Subcutaneous abdominal adipose tissue (tissue), 5 donors: ENCODE measurements around the gene ARHGAP30.
"Not testable (repeated sequence)": the region's sequence is repeated elsewhere in the genome, so short reads cannot be mapped to it uniquely, and the experiment has no call there.

Experiments
- H3K27ac ChIP-seq: one replicate; pipeline ENCODE4 v1.7.0; 2013; ENCODE audit warnings: low read depth, mild to moderate bottlenecking, inconsistent platforms, low read length, moderate library complexity
- H3K27me3 ChIP-seq, 5 donors: one replicate each; pipeline ENCODE4 v1.7.0; 2013; ENCODE audit warnings: low read length in 5 of 5, inconsistent platforms in 1 of 5; ENCODE audit not compliant: control insufficient read depth in 5 of 5, insufficient read depth in 4 of 5
- H3K36me3 ChIP-seq, 5 donors: one replicate each; pipeline ENCODE4 v1.7.0; 2013; ENCODE audit warnings: low read length in 5 of 5; ENCODE audit not compliant: control insufficient read depth in 5 of 5, insufficient read depth in 5 of 5
- H3K4me1 ChIP-seq, 5 donors: one replicate each; pipeline ENCODE4 v1.7.0; 2013; ENCODE audit warnings: low read length in 5 of 5, mild to moderate bottlenecking in 3 of 5, moderate library complexity in 1 of 5; ENCODE audit not compliant: control insufficient read depth in 5 of 5, insufficient read depth in 5 of 5
- H3K4me3 ChIP-seq, 5 donors: one replicate each; pipeline ENCODE4 v1.7.0; 2013; ENCODE audit warnings: low read length in 5 of 5, low read depth in 1 of 5
- H3K9ac ChIP-seq, 5 donors: one replicate each; pipeline ENCODE4 v1.7.0; 2013; ENCODE audit warnings: low read length in 5 of 5, mild to moderate bottlenecking in 4 of 5, moderate library complexity in 3 of 5
- H3K9me3 ChIP-seq, 5 donors: one replicate each; pipeline ENCODE4 v1.7.0; 2013; ENCODE audit warnings: low read length in 5 of 5; ENCODE audit not compliant: control insufficient read depth in 5 of 5
- donor health status: healthy.
- donor health status: healthy.
- donor health status: healthy.
- donor health status: healthy.
- donor health status: healthy.

ARHGAP30 gene

DNA sequence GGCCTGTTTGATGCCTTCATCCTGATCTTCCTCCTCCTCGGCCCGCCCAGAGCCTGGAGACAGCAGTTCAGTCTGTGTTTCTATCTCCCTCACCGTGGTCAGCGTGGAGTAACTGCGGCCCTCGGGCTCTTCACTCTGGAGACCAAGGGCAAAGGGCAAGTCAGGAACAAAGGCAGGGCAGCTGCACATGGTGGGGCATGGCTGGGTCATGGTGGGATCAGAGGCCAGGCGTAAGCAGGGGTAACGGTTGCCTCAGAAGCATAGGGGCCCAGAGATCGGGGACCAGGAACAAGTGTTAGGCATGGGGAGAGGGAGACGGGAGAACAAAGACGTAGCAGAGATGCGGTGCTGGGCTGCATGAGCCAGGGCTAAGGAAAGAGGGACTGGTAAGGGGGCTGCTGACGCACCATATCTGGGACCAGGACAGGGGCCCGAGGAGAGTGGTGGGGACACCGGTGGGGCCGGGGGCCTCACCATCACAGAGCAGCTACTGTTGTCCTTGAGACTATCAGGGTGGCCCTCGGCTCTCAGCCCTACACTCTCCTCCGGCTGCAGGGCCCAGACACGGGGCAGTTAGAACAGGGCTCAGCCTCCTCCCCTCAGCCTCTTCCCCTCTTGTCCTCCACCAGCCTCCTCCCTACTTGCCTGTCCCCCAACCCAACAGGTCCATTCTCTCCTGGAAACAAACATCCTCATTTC is 3.2 kb upstream of the ARHGAP30 start:
- no peaks in the 10 kb centered on the region for H3K36me3 ChIP-seq
- no peaks in the 10 kb centered on the region for H3K9me3 ChIP-seq
- no peaks in the 10 kb centered on the region for H3K27me3 ChIP-seq
- no peak overlapping the region for H3K9ac ChIP-seq
- no peak overlapping the region for H3K4me3 ChIP-seq
- H3K27ac ChIP-seq, result no peak overlapping the region
- H3K4me1 ChIP-seq, result peaks cover 0 to 11% (median 8%) of the 10 kb centered on the region in 5 donors

DNA sequence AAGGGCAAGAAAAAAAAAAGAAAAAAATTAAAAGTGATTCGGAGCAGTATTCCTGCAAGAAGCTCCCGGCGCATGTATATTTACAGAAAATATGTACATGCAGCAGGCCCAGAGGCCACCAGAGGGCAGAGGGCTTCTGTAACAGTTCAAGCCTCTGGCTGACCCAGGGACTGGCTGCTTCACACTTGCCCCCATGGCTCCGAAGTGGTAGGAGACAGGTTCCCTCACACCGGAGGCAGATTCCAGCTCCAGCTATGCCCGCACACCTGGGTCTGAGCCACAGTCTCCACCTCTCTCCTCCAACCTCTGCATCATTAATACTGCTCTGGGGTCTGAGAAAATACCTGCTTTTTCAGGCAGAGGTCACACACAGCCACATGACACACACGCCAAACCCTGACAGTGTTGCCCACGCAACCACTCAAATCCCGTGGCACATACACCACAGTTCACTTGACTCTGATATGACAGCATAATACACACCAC is 2.2 kb upstream of the ARHGAP30 start:
- no peak overlapping the region for H3K4me3 ChIP-seq
- no peak overlapping the region for H3K27ac ChIP-seq
- no peak overlapping the region for H3K9ac ChIP-seq
- no peaks in the 10 kb centered on the region for H3K9me3 ChIP-seq
- H3K27me3 ChIP-seq, result no peaks in the 10 kb centered on the region
- H3K4me1 ChIP-seq, result peaks cover 0 to 16% (median 8%) of the 10 kb centered on the region in 5 donors
- no peaks in the 10 kb centered on the region for H3K36me3 ChIP-seq

DNA sequence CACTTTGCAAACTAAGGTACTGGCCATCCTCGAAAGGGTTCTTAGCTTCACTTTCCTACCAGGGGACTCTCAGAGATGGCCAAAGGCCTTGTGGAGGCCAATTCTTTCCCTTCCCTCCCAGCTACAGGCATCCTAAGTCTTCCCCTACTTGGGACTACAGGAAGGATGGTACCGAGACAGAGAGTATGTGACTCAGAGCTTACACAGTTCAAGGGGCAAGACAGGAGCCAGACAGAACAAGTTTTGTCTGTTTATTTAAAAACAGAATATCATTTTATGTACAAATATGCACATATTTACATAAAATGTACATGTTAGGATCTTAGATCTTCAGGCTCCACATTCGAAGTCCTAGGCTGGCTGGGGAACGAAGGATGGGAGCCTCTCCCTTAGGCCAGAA is 1.1 kb upstream of the ARHGAP30 start:
- Histone ChIP-seq H3K9ac (no peak overlapping the region), H3K4me1 (peaks cover 0 to 16% (median 8%) of the 10 kb centered on the region in 5 donors), H3K9me3 (no peaks in the 10 kb centered on the region), H3K27me3 (no peaks in the 10 kb centered on the region), H3K4me3 (no peak overlapping the region), H3K27ac (no peak overlapping the region), H3K36me3 (no peaks in the 10 kb centered on the region)

DNA sequence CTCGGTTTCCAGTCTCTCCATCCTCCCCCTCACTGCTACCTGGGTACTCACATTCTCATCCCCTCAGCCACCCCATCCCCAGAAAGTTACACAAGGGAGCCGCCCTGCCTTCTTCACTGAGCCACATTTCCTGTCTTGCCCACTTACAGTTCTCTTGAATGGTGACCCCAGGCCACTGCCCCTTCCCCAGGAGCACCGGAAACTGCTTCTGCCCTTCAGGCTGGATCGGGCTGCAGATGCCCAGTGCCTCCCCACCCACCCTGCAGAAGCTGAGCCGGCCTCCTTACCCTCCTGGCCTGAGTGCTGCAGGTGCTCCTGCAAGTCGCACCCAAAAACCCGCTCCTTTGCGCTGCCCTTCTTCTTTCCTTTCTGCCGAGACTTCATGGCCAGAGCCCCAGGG is 450 bp downstream of the ARHGAP30 start:
- Histone ChIP-seq H3K4me1 (peaks cover 0 to 16% (median 8%) of the 10 kb centered on the region in 5 donors), H3K9ac (peak overlapping the region in 4 of 5 donors; percentile 41 to 68 (median 62)), H3K27ac (peak overlapping the region; percentile 37), H3K4me3 (peak overlapping the region; percentile 45 to 73 (median 59)), H3K27me3 (no peaks in the 10 kb centered on the region), H3K36me3 (no peaks in the 10 kb centered on the region), H3K9me3 (no peaks in the 10 kb centered on the region)

DNA sequence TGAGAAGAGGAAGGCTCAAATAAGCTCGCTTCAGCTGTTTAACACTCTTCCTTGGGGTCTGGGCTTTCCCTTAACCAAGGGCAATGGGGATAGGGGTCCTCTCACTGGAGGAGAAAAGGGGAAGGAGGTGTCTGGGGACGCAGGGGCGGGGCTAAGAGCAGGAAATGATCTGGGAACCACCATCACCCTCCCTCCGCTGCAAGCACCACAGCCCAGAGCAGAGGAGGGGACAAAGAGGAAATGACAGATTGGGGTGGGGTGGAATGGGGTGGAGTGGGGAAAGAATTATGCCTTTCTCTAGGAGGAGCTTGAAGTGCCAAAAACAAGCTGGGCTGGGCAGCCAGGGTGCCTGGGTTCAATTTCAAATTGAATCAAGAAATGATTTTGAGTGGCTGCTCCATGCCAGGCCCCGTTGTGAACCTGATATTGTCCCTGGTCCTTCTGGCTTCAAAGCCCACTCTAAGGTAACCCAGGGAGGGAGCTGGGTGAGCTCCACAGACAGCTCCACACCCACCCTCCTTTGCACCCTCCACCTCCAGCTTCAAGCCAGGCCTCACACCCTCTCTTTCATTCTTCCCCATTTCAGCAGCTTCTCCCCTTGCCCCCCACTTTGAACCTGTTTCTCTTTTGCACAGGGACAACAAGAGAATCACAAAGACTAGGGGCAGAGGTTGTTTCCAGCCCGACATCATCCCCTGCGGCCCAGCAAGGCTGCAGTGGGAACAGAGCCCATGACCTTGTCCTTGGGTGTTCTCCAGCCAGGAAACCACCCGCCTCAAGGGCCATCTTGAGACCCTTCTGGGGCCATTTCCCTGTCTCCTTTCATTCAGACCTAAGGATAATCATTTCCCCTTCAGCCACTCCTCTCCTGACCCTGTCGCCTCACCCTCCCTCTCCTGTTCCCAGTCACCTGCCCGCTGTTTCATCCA is 1.1 kb downstream of the ARHGAP30 start:
- Histone ChIP-seq H3K27ac (peak overlapping the region; percentile 37), H3K4me3 (peak overlapping the region; percentile 45 to 73 (median 59)), H3K9me3 (no peaks in the 10 kb centered on the region)

DNA sequence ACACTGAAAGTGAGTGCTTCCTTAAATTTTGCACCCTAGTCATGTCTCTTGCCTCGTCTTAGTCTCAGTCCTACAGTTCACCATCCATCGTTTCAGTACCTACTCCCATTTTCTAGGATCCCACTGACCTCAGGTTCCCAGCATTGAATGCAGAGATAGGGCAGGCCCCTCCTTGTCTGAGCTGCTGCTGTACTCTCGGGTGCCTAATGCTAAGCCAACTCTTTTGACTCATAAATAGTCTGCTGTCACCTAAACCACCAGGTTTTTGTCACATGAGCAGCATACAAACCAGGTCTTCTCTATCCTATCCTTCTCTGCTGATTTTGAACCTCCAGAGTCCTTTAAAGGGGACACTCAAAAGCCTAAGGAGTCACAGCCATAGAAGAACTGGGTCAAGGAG is 3.0 kb downstream of the ARHGAP30 start:
- Histone ChIP-seq H3K9ac (no peak overlapping the region), H3K4me1 (peaks cover 0 to 16% (median 4%) of the 10 kb centered on the region in 5 donors), H3K27ac (no peak overlapping the region), H3K36me3 (no peaks in the 10 kb centered on the region), H3K27me3 (no peaks in the 10 kb centered on the region), H3K4me3 (no peak overlapping the region), H3K9me3 (no peaks in the 10 kb centered on the region)

More for the DNA sequence above, 1.1 kb downstream of the ARHGAP30 start:
- peak overlapping the region in 4 of 5 donors; percentile 41 to 68 (median 62) for H3K9ac ChIP-seq
- peaks cover 0 to 16% (median 8%) of the 10 kb centered on the region in 5 donors for H3K4me1 ChIP-seq
- no peaks in the 10 kb centered on the region for H3K36me3 ChIP-seq
- no peaks in the 10 kb centered on the region for H3K27me3 ChIP-seq

DNA sequence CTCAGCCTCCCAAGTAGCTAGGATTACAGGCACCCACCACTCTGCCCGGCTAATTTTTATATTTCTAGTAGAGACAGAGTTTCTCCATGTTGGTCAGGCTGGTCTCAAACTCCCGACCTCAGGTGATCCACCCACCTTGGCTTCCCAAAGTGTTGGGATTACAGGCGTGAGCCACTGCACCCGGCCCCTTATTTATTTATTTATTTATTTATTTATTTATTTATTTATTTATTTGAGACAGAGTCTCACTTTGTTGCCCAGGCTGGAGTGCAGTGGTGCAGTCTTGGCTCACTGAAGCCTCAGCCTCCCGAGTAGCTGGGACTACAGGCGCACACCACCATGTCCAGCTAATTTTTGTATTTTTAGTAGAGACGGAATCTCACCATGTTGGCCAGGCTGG is 4.0 kb downstream of the ARHGAP30 start:
- H3K4me1 ChIP-seq, result peaks cover 0 to 16% (median 4%) of the 10 kb centered on the region in 5 donors
- H3K9me3 ChIP-seq, H3K4me3 ChIP-seq, H3K27ac ChIP-seq, H3K36me3 ChIP-seq, H3K9ac ChIP-seq, H3K27me3 ChIP-seq: not testable (repeated sequence)

DNA sequence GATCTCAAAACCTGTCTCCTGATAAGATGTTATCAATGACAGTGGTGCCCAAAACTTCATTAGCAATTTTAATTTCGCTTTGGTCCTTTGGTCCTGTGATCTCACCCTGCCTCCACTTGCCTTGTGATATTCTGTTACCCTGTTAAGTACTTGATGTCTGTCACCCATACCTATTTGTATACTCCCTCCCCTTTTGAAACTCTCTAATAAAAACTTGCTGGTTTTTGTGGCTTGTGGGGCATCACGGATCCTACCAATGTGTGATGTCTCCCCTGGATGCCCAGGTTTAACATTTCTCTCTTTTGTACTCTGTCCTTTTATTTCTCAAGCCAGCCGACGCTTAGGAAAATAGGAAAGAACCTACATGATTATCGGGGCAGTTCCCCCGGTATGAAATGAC is 5.8 kb downstream of the ARHGAP30 start:
- not testable (repeated sequence) for H3K9me3 ChIP-seq, H3K4me3 ChIP-seq, H3K27me3 ChIP-seq, H3K27ac ChIP-seq, H3K36me3 ChIP-seq, H3K9ac ChIP-seq, H3K4me1 ChIP-seq

DNA sequence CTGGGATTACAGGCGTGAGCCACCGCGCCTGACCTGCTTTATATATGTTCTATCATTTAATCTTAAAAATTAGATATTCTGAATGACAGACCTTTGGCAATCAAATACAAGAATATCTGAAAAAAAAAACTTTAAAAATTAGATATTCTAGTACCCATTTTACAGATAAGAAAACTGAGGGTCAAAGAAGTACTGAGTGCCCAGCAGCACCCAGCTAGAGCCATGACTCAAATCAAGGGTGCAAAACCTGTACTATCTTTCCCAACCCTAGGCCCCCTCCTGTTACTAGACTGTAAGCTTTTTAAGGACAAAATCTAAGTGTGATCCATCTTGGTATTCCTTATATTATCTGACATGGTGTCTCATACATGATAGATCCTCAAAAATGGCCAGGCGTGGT is 8.3 kb downstream of the ARHGAP30 start:
- peaks cover 0 to 2% (median 0%) of the 10 kb centered on the region in 5 donors for H3K27me3 ChIP-seq
- no peak overlapping the region for H3K27ac ChIP-seq
- no peak overlapping the region for H3K9ac ChIP-seq
- H3K4me3 ChIP-seq, result no peak overlapping the region
- no peaks in the 10 kb centered on the region for H3K9me3 ChIP-seq
- peaks cover 0 to 13% (median 0%) of the 10 kb centered on the region in 5 donors for H3K36me3 ChIP-seq
- no peaks in the 10 kb centered on the region for H3K4me1 ChIP-seq

DNA sequence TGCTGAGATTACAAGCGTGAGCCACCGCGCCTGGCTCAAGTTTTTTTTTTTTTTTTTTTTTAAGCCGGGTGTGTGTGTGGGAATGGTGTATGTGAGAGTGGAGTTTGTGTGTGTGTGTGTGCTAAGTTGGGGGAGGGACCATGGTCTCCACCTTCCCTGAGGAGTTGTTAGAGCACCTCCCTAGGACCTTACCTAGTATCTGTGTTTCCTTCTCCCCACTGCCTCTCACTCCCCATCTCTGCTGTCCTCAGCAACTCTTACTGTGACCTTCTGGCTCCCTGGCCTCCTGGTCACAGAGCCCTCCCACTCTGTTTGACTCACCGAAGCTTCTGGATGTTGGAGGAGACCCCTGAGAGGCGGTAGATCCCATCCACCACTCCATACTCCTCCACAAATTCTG is 10.4 kb downstream of the ARHGAP30 start:
- Histone ChIP-seq H3K9me3 (no peaks in the 10 kb centered on the region), H3K9ac (no peak overlapping the region), H3K27ac (no peak overlapping the region), H3K4me3 (no peak overlapping the region), H3K27me3 (peaks cover 0 to 12% (median 4%) of the 10 kb centered on the region in 5 donors), H3K36me3 (peaks cover 0 to 23% (median 0%) of the 10 kb centered on the region in 5 donors), H3K4me1 (no peaks in the 10 kb centered on the region)
